GM18511 (cell line): ENCODE data around the gene H19.

Experiments used
- ATAC-seq: cut with Tn5 transposase; IDR thresholded peaks from one replicate; pipeline ENCODE4 v1.9.1; 2021; ENCODE audit warnings: mild to moderate bottlenecking, moderate library complexity; ENCODE audit not compliant: unreplicated experiment

Gene H19

GRCh38 chr11:1997755-1998154 is at the start of gene H19:
H19 (minus strand) TSS chr11:1997842.
- ATAC-seq, result no peak

GRCh38 chr11:2041963-2042362 is 44.3 kb upstream of the H19 start:
- ATAC-seq, result no peak

- no peak for ATAC-seq
Observed at GRCh38 chr11:2041153-2041552, 43.5 kb upstream of the H19 start.

- ATAC-seq, result no peak
Observed at GRCh38 chr11:2039198-2039759, 41.6 kb upstream of the H19 start.

GRCh38 chr11:2036863-2037486 is 39.3 kb upstream of the H19 start:
- no peak for ATAC-seq

- ATAC-seq, result no peak
Observed at GRCh38 chr11:2035382-2035781, 37.7 kb upstream of the H19 start.

- no peak for ATAC-seq
Observed at GRCh38 chr11:2031058-2031457, 33.4 kb upstream of the H19 start.

GRCh38 chr11:2027708-2028107 is 30.1 kb upstream of the H19 start:
- ATAC-seq, result no peak

- no peak for ATAC-seq
Observed at GRCh38 chr11:2015025-2015424, 17.4 kb upstream of the H19 start.

GRCh38 chr11:2012440-2012839 is 14.8 kb upstream of the H19 start:
- no peak for ATAC-seq

GRCh38 chr11:2004466-2004865 is 6.8 kb upstream of the H19 start:
- ATAC-seq, result no peak

GRCh38 chr11:2002807-2003206 is 5.2 kb upstream of the H19 start:
- no peak for ATAC-seq

GRCh38 chr11:2002042-2002776 is 4.6 kb upstream of the H19 start:
- ATAC-seq, result no peak

- no peak for ATAC-seq
Observed at GRCh38 chr11:1998861-1999260, 1.2 kb upstream of the H19 start.

GRCh38 chr11:1998290-1998689 is 648 bp upstream of the H19 start:
- no peak for ATAC-seq

GRCh38 chr11:1994121-1994520 is 3.5 kb downstream of the H19 start:
- no peak for ATAC-seq

GRCh38 chr11:1992111-1992510 is 5.5 kb downstream of the H19 start:
- ATAC-seq, result no peak

- ATAC-seq, result no peak
Observed at GRCh38 chr11:1990872-1991578, 6.6 kb downstream of the H19 start.

GRCh38 chr11:1989953-1990352 is 7.7 kb downstream of the H19 start:
- no peak for ATAC-seq

- no peak for ATAC-seq
Observed at GRCh38 chr11:1988667-1989317, 8.8 kb downstream of the H19 start.

- no peak for ATAC-seq
Observed at GRCh38 chr11:1988174-1988573, 9.5 kb downstream of the H19 start.
